Caco-2 (cell line): Measurements from ENCODE around the gene SLC6A6. TPM values are rescaled to one million over a fixed set of nuclear protein-coding genes. Genes with fewer than 3 reads are reported as not detected.
A peak's percentile ranks its signal among the peaks of the same experiment; 100 is the strongest.

Experiments
- BruUV-seq: library from RNA; stranded (reverse); fragments of 400-500 nt; replicated peaks from 2 replicates; lab custom pipeline; 2021; lab: Mats Ljungman, UMichigan
- CTCF ChIA-PET: fragments of 300-600 bp; sonication (Branson Sonifier 250); formaldehyde crosslinking; loops from one replicate; lab custom pipeline; 2022; ENCODE audit warnings: antibody characterized with exemption; lab: Charles Lee
- POLR2A ChIA-PET: fragments of 300-600 bp; sonication (Branson Sonifier 250); formaldehyde crosslinking; loops from one replicate; lab custom pipeline; 2022; ENCODE audit warnings: antibody characterized with exemption; lab: Charles Lee
- DNase-seq, 2 experiments: peaks; one replicate each; pipeline versions ENCODE4 v3.0.0 to v3.0.0-alpha.2; 2020 to 2022
- H3K27me3 ChIP-seq: replicated peaks from 2 replicates; pipeline ENCODE4 v1.6.0; 2011; ENCODE audit warnings: low read length; ENCODE audit not compliant: control insufficient read depth, insufficient read depth
- H3K36me3 ChIP-seq: 2 replicates; pipeline ENCODE4 v1.5.1; 2011; ENCODE audit warnings: low read length; ENCODE audit not compliant: control insufficient read depth, insufficient read depth
- H3K4me1 ChIP-seq: fragments of 250-450 bp; sonication (Bioruptor Pico); 2 replicates; pipeline ENCODE4 v1.5.1; 2020; ENCODE audit warnings: mild to moderate bottlenecking
- H3K4me3 ChIP-seq: 2 replicates; pipeline ENCODE4 v1.5.1; 2011; ENCODE audit warnings: low read depth, mild to moderate bottlenecking, control low read depth, low read length
- H3K9me3 ChIP-seq: fragments of 250-450 bp; sonication (Bioruptor Pico); 2 replicates; pipeline ENCODE4 v1.5.1; 2020; ENCODE audit warnings: mild to moderate bottlenecking, moderate library complexity
- H3K27ac Mint-ChIP-seq: one replicate; pipeline ENCODE4 v1.8.0; 2022; ENCODE audit warnings: mixed read lengths; ENCODE audit not compliant: unreplicated experiment
- H3K27me3 Mint-ChIP-seq: one replicate; pipeline ENCODE4 v1.8.0; 2022; ENCODE audit warnings: mixed read lengths; ENCODE audit not compliant: insufficient read depth, unreplicated experiment
- H3K36me3 Mint-ChIP-seq: one replicate; pipeline ENCODE4 v1.8.0; 2022; ENCODE audit warnings: mild to moderate bottlenecking, mixed read lengths; ENCODE audit not compliant: insufficient read depth, unreplicated experiment
- H3K4me1 Mint-ChIP-seq: one replicate; pipeline ENCODE4 v1.8.0; 2022; ENCODE audit warnings: low read depth, mixed read lengths; ENCODE audit not compliant: unreplicated experiment
- H3K4me3 Mint-ChIP-seq: one replicate; pipeline ENCODE4 v1.8.0; 2022; ENCODE audit warnings: mild to moderate bottlenecking, moderate library complexity, mixed read lengths; ENCODE audit not compliant: unreplicated experiment
- H3K9me3 Mint-ChIP-seq: one replicate; pipeline ENCODE4 v1.8.0; 2022; ENCODE audit warnings: mixed read lengths; ENCODE audit not compliant: unreplicated experiment
- CTCF ChIP-seq, 2 experiments: fragments of 200-600 bp in 1 of 2; IDR thresholded peaks; 1 replicate in 1 of 2; 2 replicates in 1 of 2; pipeline versions ENCODE4 v1.5.1 to v1.8.0; 2011 to 2022; ENCODE audit warnings: antibody characterized with exemption in 1 of 2, control low read depth in 1 of 2, inconsistent platforms in 1 of 2, low read depth in 1 of 2, low read length in 1 of 2, mild to moderate bottlenecking in 1 of 2, moderate library complexity in 1 of 2; ENCODE audit not compliant: insufficient read depth in 1 of 2, severe bottlenecking in 1 of 2, unreplicated experiment in 1 of 2
- intact Hi-C: fragments of 100-400 bp; cut with micrococcal nuclease; formaldehyde crosslinking; loops from one replicate; pipeline ENCODE4 v1.10.0; 2022; ENCODE audit not compliant: unreplicated experiment
- total RNA-seq: library from RNA; stranded (reverse); gene quantifications from 2 replicates; pipeline ENCODE4 v1.2.3, GENCODE V29; 2022

The SLC6A6 gene
- total RNA-seq, 1 experiment from 2014 or later: 49.6 TPM

GRCh38 chr3:14430053-14430452, 27.6 kb downstream of the SLC6A6 start:
- no peak for TF ChIP-seq CTCF (IDR thresholded peaks at IDR 0.05; ENCODE audit: insufficient read depth in 1 of 2, low read depth in 1 of 2, low read length in 1 of 2, severe bottlenecking in 1 of 2, unreplicated experiment in 1 of 2)
- no peak overlapping the region for H3K4me3 ChIP-seq
- intact Hi-C loops: no loop called here
- Mint-ChIP-seq H3K4me1 (peaks cover 19% of the 10 kb centered on the region), H3K36me3 (peaks cover 29% of the 10 kb centered on the region), H3K27ac (peak overlapping the region; percentile 28), H3K27me3 (no peaks in the 10 kb centered on the region), H3K4me3 (no peak overlapping the region), H3K9me3 (no peaks in the 10 kb centered on the region)
- no peaks in the 10 kb centered on the region for H3K27me3 ChIP-seq
- ChIA-PET POLR2A (no interaction called here), CTCF (interaction anchor here (0.5 to 0.7 kb wide), 3 partner anchors 38 to 99 kb away, joined by 3 to 6 read pairs (median 5); no protein-coding TSS in a partner anchor)
- no peak for DNase-seq
- no TSS peak for BruUV-seq
- H3K9me3 ChIP-seq: no peaks in the 10 kb centered on the region
- H3K36me3 ChIP-seq: no peaks in the 10 kb centered on the region
- H3K4me1 ChIP-seq: peaks cover 18% of the 10 kb centered on the region

GRCh38 chr3:14430706-14431451, 28.5 kb downstream of the SLC6A6 start:
- Histone ChIP-seq H3K4me1 (peaks cover 18% of the 10 kb centered on the region), H3K4me3 (no peak overlapping the region), H3K36me3 (no peaks in the 10 kb centered on the region), H3K27me3 (no peaks in the 10 kb centered on the region), H3K9me3 (no peaks in the 10 kb centered on the region)
- H3K4me3 Mint-ChIP-seq: no peak overlapping the region
- BruUV-seq: no TSS peak
- POLR2A ChIA-PET: interaction anchor here (0.5 to 0.6 kb wide), 2 partner anchors 19 to 205 kb away, joined by 3 to 4 read pairs; no protein-coding TSS in a partner anchor
- no peak for TF ChIP-seq CTCF (IDR thresholded peaks at IDR 0.05; ENCODE audit: insufficient read depth in 1 of 2, low read depth in 1 of 2, low read length in 1 of 2, severe bottlenecking in 1 of 2, unreplicated experiment in 1 of 2)
- H3K27ac Mint-ChIP-seq: peak overlapping the region; percentile 90
- peaks cover 19% of the 10 kb centered on the region for H3K4me1 Mint-ChIP-seq
- intact Hi-C loops: no loop called here
- H3K9me3 Mint-ChIP-seq: no peaks in the 10 kb centered on the region
- CTCF ChIA-PET: interaction anchor here (0.5 to 1.1 kb wide), 2 partner anchors 38 to 227 kb away, joined by 3 to 6 read pairs; no protein-coding TSS in a partner anchor
- DNase-seq: no peak
- H3K27me3 Mint-ChIP-seq: no peaks in the 10 kb centered on the region
- peaks cover 25% of the 10 kb centered on the region for H3K36me3 Mint-ChIP-seq

- H3K36me3 ChIP-seq: no peaks in the 10 kb centered on the region; the same call in 1 of the 2 replicates
- H3K4me1 ChIP-seq: peaks cover 18% of the 10 kb centered on the region
- H3K4me1 Mint-ChIP-seq: peaks cover 19% of the 10 kb centered on the region
- H3K36me3 Mint-ChIP-seq: peaks cover 28% of the 10 kb centered on the region
- intact Hi-C loops: no loop called here
- H3K4me3 Mint-ChIP-seq: no peak overlapping the region
- no peak for DNase-seq
- ChIA-PET POLR2A (interaction anchor here (0.6 kb wide), 1 partner anchor 20 kb away, joined by 3 read pairs; no protein-coding TSS in a partner anchor), CTCF (interaction anchor here (1.1 kb wide), 1 partner anchor 228 kb away, joined by 3 read pairs; no protein-coding TSS in a partner anchor)
- BruUV-seq: no TSS peak
- peak overlapping the region; percentile 90 for H3K27ac Mint-ChIP-seq
- H3K27me3 ChIP-seq: no peaks in the 10 kb centered on the region
- no peaks in the 10 kb centered on the region for H3K9me3 Mint-ChIP-seq
- no peaks in the 10 kb centered on the region for H3K27me3 Mint-ChIP-seq
- TF ChIP-seq CTCF (IDR thresholded peaks at IDR 0.05; ENCODE audit: insufficient read depth in 1 of 2, low read depth in 1 of 2, low read length in 1 of 2, severe bottlenecking in 1 of 2, unreplicated experiment in 1 of 2): no peak
- no peaks in the 10 kb centered on the region for H3K9me3 ChIP-seq
- H3K4me3 ChIP-seq: no peak overlapping the region
Measured at GRCh38 chr3:14431452-14431916, 29.1 kb downstream of the SLC6A6 start.
